ENCODE data around the gene MGAT4A. TPM values are rescaled to one million over a fixed set of nuclear protein-coding genes. Genes with fewer than 3 reads are reported as not detected.

MGAT4A gene
- total RNA-seq, 1 donor from 2014 or later, result 33.5 TPM

- no peak for DNase-seq (ENCODE audit: low spot score, unreplicated experiment)
- Mint-ChIP-seq H3K4me1 (ENCODE audit: low read depth) (no peaks in the 10 kb centered on the region), H3K36me3 (ENCODE audit: insufficient read depth) (peaks cover 4% of the 10 kb centered on the region), H3K27ac (no peak overlapping the region), H3K27me3 (no peaks in the 10 kb centered on the region), H3K9me3 (ENCODE audit: low read depth) (no peaks in the 10 kb centered on the region), H3K4me3 (ENCODE audit: low read depth) (no peak overlapping the region)
- TF ChIP-seq, protein P1, sequence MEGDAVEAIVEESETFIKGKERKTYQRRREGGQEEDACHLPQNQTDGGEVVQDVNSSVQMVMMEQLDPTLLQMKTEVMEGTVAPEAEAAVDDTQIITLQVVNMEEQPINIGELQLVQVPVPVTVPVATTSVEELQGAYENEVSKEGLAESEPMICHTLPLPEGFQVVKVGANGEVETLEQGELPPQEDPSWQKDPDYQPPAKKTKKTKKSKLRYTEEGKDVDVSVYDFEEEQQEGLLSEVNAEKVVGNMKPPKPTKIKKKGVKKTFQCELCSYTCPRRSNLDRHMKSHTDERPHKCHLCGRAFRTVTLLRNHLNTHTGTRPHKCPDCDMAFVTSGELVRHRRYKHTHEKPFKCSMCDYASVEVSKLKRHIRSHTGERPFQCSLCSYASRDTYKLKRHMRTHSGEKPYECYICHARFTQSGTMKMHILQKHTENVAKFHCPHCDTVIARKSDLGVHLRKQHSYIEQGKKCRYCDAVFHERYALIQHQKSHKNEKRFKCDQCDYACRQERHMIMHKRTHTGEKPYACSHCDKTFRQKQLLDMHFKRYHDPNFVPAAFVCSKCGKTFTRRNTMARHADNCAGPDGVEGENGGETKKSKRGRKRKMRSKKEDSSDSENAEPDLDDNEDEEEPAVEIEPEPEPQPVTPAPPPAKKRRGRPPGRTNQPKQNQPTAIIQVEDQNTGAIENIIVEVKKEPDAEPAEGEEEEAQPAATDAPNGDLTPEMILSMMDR (IDR thresholded peaks at IDR 0.05; ENCODE audit: unreplicated experiment), result no peak
Measured at GRCh38 chr2:98713332-98714015, 17.5 kb downstream of the MGAT4A start.

GRCh38 chr2:98712145-98712544, 18.8 kb downstream of the MGAT4A start:
- no peaks in the 10 kb centered on the region for H3K4me1 Mint-ChIP-seq (ENCODE audit: low read depth)
- TF ChIP-seq, protein P1 (IDR thresholded peaks at IDR 0.05; ENCODE audit: unreplicated experiment), result no peak
- H3K27me3 Mint-ChIP-seq, result no peaks in the 10 kb centered on the region
- DNase-seq (ENCODE audit: low spot score, unreplicated experiment), result no peak
- no peak overlapping the region for H3K27ac Mint-ChIP-seq
- no peaks in the 10 kb centered on the region for H3K9me3 Mint-ChIP-seq (ENCODE audit: low read depth)
- peaks cover 4% of the 10 kb centered on the region for H3K36me3 Mint-ChIP-seq (ENCODE audit: insufficient read depth)
- H3K4me3 Mint-ChIP-seq (ENCODE audit: low read depth), result no peak overlapping the region

- TF ChIP-seq, protein P1 (IDR thresholded peaks at IDR 0.05; ENCODE audit: unreplicated experiment), result no peak
- H3K36me3 Mint-ChIP-seq (ENCODE audit: insufficient read depth), result peaks cover 4% of the 10 kb centered on the region
- H3K9me3 Mint-ChIP-seq (ENCODE audit: low read depth), result no peaks in the 10 kb centered on the region
- H3K4me1 Mint-ChIP-seq (ENCODE audit: low read depth), result no peaks in the 10 kb centered on the region
- H3K27me3 Mint-ChIP-seq, result no peaks in the 10 kb centered on the region
- H3K4me3 Mint-ChIP-seq (ENCODE audit: low read depth), result no peak overlapping the region
- no peak overlapping the region for H3K27ac Mint-ChIP-seq
- DNase-seq (ENCODE audit: low spot score, unreplicated experiment), result no peak
Measured at GRCh38 chr2:98711506-98711905, 19.4 kb downstream of the MGAT4A start.

- no peaks in the 10 kb centered on the region for H3K9me3 Mint-ChIP-seq (ENCODE audit: low read depth)
- DNase-seq (ENCODE audit: low spot score, unreplicated experiment), result no peak
- H3K27ac Mint-ChIP-seq, result no peak overlapping the region
- peaks cover 4% of the 10 kb centered on the region for H3K36me3 Mint-ChIP-seq (ENCODE audit: insufficient read depth)
- no peaks in the 10 kb centered on the region for H3K27me3 Mint-ChIP-seq
- H3K4me3 Mint-ChIP-seq (ENCODE audit: low read depth), result no peak overlapping the region
- no peaks in the 10 kb centered on the region for H3K4me1 Mint-ChIP-seq (ENCODE audit: low read depth)
- TF ChIP-seq, protein P1 (IDR thresholded peaks at IDR 0.05; ENCODE audit: unreplicated experiment), result no peak
Measured at GRCh38 chr2:98710734-98711133, 20.2 kb downstream of the MGAT4A start.

- H3K9me3 Mint-ChIP-seq (ENCODE audit: low read depth), result no peaks in the 10 kb centered on the region
- peaks cover 9% of the 10 kb centered on the region for H3K4me1 Mint-ChIP-seq (ENCODE audit: low read depth)
- no peak overlapping the region for H3K4me3 Mint-ChIP-seq (ENCODE audit: low read depth)
- no peak overlapping the region for H3K27ac Mint-ChIP-seq
- H3K36me3 Mint-ChIP-seq (ENCODE audit: insufficient read depth), result peaks cover 4% of the 10 kb centered on the region
- DNase-seq (ENCODE audit: low spot score, unreplicated experiment), result no peak
- no peaks in the 10 kb centered on the region for H3K27me3 Mint-ChIP-seq
- TF ChIP-seq, protein P1 (IDR thresholded peaks at IDR 0.05; ENCODE audit: unreplicated experiment), result no peak
Measured at GRCh38 chr2:98709535-98709934, 21.4 kb downstream of the MGAT4A start.

Measured in progenitor cell of endocrine pancreas (in vitro differentiated cells).